ENCODE data around the gene MAN2A2.

- TF ChIP-seq CTCF (IDR thresholded peaks at IDR 0.05) (no peak), POLR2A (IDR thresholded peaks at IDR 0.05) (no peak), EP300 (IDR thresholded peaks at IDR 0.05) (no peak)
Measured at GRCh38 chr15:90902840-90903732, at the start of gene MAN2A2.
